ENCODE results near the gene HAPLN1.

GRCh38 chr5:83723031-83723430, 2.4 kb upstream of the HAPLN1 start:
- TF ChIP-seq CTCF (IDR thresholded peaks at IDR 0.05 in 4 of 5, conservative IDR thresholded peaks at IDR 0.05 in 1 of 5), result no peak
- TF ChIP-seq POLR2A (IDR thresholded peaks at IDR 0.05), result no peak

All from gastrocnemius medialis (tissue), 4 donors.